Colonic mucosa (tissue), 4 donors: ENCODE measurements around the gene NFASC. TPM values are rescaled to one million over a fixed set of nuclear protein-coding genes. Genes with fewer than 3 reads are reported as not detected.
A peak's percentile ranks its signal among the peaks of the same experiment; 100 is the strongest.

ENCODE experiments used
- DNase-seq: peaks from one replicate; pipeline ENCODE4 v3.0.0-alpha.2; 2020
- H3K27ac ChIP-seq: fragments of 200-600 bp; one replicate; pipeline ENCODE4 v1.8.0; 2021
- H3K27me3 ChIP-seq: fragments of 200-600 bp; one replicate; pipeline ENCODE4 v1.8.0; 2021
- H3K36me3 ChIP-seq: fragments of 200-600 bp; one replicate; pipeline ENCODE4 v1.8.0; 2021
- H3K4me1 ChIP-seq: fragments of 200-600 bp; one replicate; pipeline ENCODE4 v1.8.0; 2021; ENCODE audit warnings: mild to moderate bottlenecking
- H3K4me3 ChIP-seq: fragments of 200-600 bp; one replicate; pipeline ENCODE4 v1.8.0; 2021
- H3K9ac ChIP-seq, 2 donors: one replicate each; pipeline ENCODE4 v1.7.0; 2013; ENCODE audit warnings: control low read depth in 2 of 2, low read depth in 2 of 2, low read length in 2 of 2
- H3K9me3 ChIP-seq: fragments of 200-600 bp; one replicate; pipeline ENCODE4 v1.8.0; 2021
- CTCF ChIP-seq: fragments of 200-600 bp; IDR thresholded peaks from one replicate; pipeline ENCODE4 v1.8.0; 2022; ENCODE audit warnings: antibody characterized with exemption, mild to moderate bottlenecking
- intact Hi-C: fragments of 100-400 bp; cut with DNase I; formaldehyde crosslinking; loops from one replicate; pipeline ENCODE4 v1.14.1; 2022
- total RNA-seq, 2 donors: library from RNA; stranded (reverse); fragmentation: NEBNext Ultra II Directional in 1 of 2; extraction: Animal tissue kit (Norgen Biotek cat#: 25700) in 1 of 2; gene quantifications; one replicate each; pipeline ENCODE4 v1.2.1, GENCODE V29; 2021
- donor health status: healthy.
- donor health status: DM: no; HTN: no; CAD: no.
- donor health status: DM: no; HTN: no; CAD: no.

The NFASC gene
- total RNA-seq, 2 donors from 2014 or later: 12.1 to 13.9 TPM

GRCh38 chr1:204835737-204836136, 34.9 kb upstream of the NFASC start:
- H3K4me1 ChIP-seq: no peaks in the 10 kb centered on the region
- DNase-seq: no peak
- no peaks in the 10 kb centered on the region for H3K9me3 ChIP-seq
- H3K36me3 ChIP-seq: no peaks in the 10 kb centered on the region
- no peak for TF ChIP-seq CTCF
- intact Hi-C loops: no loop called here
- H3K4me3 ChIP-seq: no peak overlapping the region
- no peak overlapping the region for H3K9ac ChIP-seq
- no peak overlapping the region for H3K27ac ChIP-seq
- no peaks in the 10 kb centered on the region for H3K27me3 ChIP-seq

- Histone ChIP-seq H3K4me1 (no peaks in the 10 kb centered on the region), H3K36me3 (no peaks in the 10 kb centered on the region), H3K4me3 (no peak overlapping the region), H3K27me3 (no peaks in the 10 kb centered on the region), H3K27ac (no peak overlapping the region), H3K9me3 (no peaks in the 10 kb centered on the region), H3K9ac (no peak overlapping the region)
- no peak for DNase-seq
- no peak for TF ChIP-seq CTCF
- intact Hi-C loops: no loop called here
Observed at GRCh38 chr1:204836856-204837255, 33.8 kb upstream of the NFASC start.

GRCh38 chr1:204837440-204838084, 33.1 kb upstream of the NFASC start:
- no peak overlapping the region for H3K9ac ChIP-seq
- no peak overlapping the region for H3K27ac ChIP-seq
- no peaks in the 10 kb centered on the region for H3K36me3 ChIP-seq
- DNase-seq: peak; percentile 40
- intact Hi-C loops: no loop called here
- no peaks in the 10 kb centered on the region for H3K4me1 ChIP-seq
- no peaks in the 10 kb centered on the region for H3K9me3 ChIP-seq
- TF ChIP-seq CTCF: no peak
- no peak overlapping the region for H3K4me3 ChIP-seq
- no peaks in the 10 kb centered on the region for H3K27me3 ChIP-seq

- H3K4me3 ChIP-seq: no peak overlapping the region
- H3K9ac ChIP-seq: no peak overlapping the region
- no peak for DNase-seq
- TF ChIP-seq CTCF: no peak
- no peak overlapping the region for H3K27ac ChIP-seq
- no peaks in the 10 kb centered on the region for H3K36me3 ChIP-seq
- H3K4me1 ChIP-seq: no peaks in the 10 kb centered on the region
- H3K9me3 ChIP-seq: no peaks in the 10 kb centered on the region
- H3K27me3 ChIP-seq: no peaks in the 10 kb centered on the region
- intact Hi-C loops: no loop called here
Observed at GRCh38 chr1:204841316-204841715, 29.3 kb upstream of the NFASC start.

GRCh38 chr1:204841798-204842197, 28.9 kb upstream of the NFASC start:
- Histone ChIP-seq H3K27ac (peak overlapping the region; percentile 7), H3K27me3 (no peaks in the 10 kb centered on the region), H3K4me1 (no peaks in the 10 kb centered on the region), H3K9me3 (no peaks in the 10 kb centered on the region), H3K36me3 (no peaks in the 10 kb centered on the region), H3K4me3 (no peak overlapping the region), H3K9ac (no peak overlapping the region)
- DNase-seq: no peak
- intact Hi-C loops: no loop called here
- TF ChIP-seq CTCF: no peak
